HepG2 (cell line): Measurements from ENCODE around the gene HLA-DMB. TPM values are rescaled to one million over a fixed set of nuclear protein-coding genes. Genes with fewer than 3 reads are reported as not detected.

Experiments used
- CENPX ChIP-seq: sonication (generic); formaldehyde crosslinking; IDR thresholded peaks from 2 replicates; pipeline ENCODE4 v1.9.0; 2021; ENCODE audit warnings: mild to moderate bottlenecking, missing genetic modification reagents, moderate library complexity
- NFKB2 ChIP-seq: sonication (generic); formaldehyde crosslinking; IDR thresholded peaks from 2 replicates; pipeline ENCODE4 v1.4.0; 2020; ENCODE audit warnings: missing genetic modification reagents, borderline replicate concordance
- PLRG1 ChIP-seq: fragments of 450-650 bp; conservative IDR thresholded peaks from 2 replicates; pipeline ENCODE4 v1.6.1; 2016
- RORA ChIP-seq: sonication (generic); formaldehyde crosslinking; IDR thresholded peaks from 2 replicates; pipeline ENCODE4 v1.5.0; 2020; ENCODE audit warnings: mild to moderate bottlenecking, missing genetic modification reagents, moderate library complexity
- SMAD9 ChIP-seq: sonication (generic); formaldehyde crosslinking; IDR thresholded peaks from 2 replicates; pipeline ENCODE4 v1.5.1; 2020; ENCODE audit warnings: mild to moderate bottlenecking, missing genetic modification reagents
- SMC3 ChIP-seq: IDR thresholded peaks from 2 replicates; pipeline ENCODE4 v1.6.1; 2011; ENCODE audit warnings: low read length, improper control_type of control experiment
- SP1 ChIP-seq, 2 experiments: fragments of 450-650 bp in 1 of 2; sonication (generic) in 1 of 2; formaldehyde crosslinking in 1 of 2; IDR thresholded peaks; 2 replicates each; pipeline versions ENCODE4 v1.4.0 to v1.6.1; 2016 to 2020; ENCODE audit warnings: missing genetic modification reagents in 1 of 2
- TBX3 ChIP-seq: fragments of 450-650 bp; IDR thresholded peaks from 2 replicates; pipeline ENCODE4 v1.6.1; 2017; ENCODE audit warnings: antibody characterized with exemption, mild to moderate bottlenecking, inconsistent platforms, borderline replicate concordance
- ZFP41 ChIP-seq: sonication (generic); formaldehyde crosslinking; IDR thresholded peaks from 2 replicates; pipeline ENCODE4 v1.4.0; 2020; ENCODE audit warnings: mild to moderate bottlenecking, missing genetic modification reagents, borderline replicate concordance
- ZNF138 ChIP-seq: sonication (generic); formaldehyde crosslinking; IDR thresholded peaks from 2 replicates; pipeline ENCODE4 v1.5.0; 2020; ENCODE audit warnings: mild to moderate bottlenecking, low read depth, missing genetic modification reagents
- ZNF431 ChIP-seq: sonication (generic); formaldehyde crosslinking; IDR thresholded peaks from 2 replicates; pipeline ENCODE4 v1.9.0; 2022; ENCODE audit warnings: missing genetic modification reagents, low read depth, mild to moderate bottlenecking, borderline replicate concordance
- ZNF761 ChIP-seq: sonication (generic); formaldehyde crosslinking; conservative IDR thresholded peaks from 2 replicates; pipeline ENCODE4 v1.4.0; 2020; ENCODE audit warnings: mild to moderate bottlenecking, missing genetic modification reagents
- polyA plus RNA-seq, 8 experiments: library from polyadenylated mRNA; depleted of rRNA in 3 of 8; stranded (reverse) in 7 of 8; unstranded in 1 of 8; fragments of >200 nt; fragmentation: Illumina TruSeq in 4 of 8; extraction: Trizol in 4 of 8; gene quantifications; 2 replicates each; pipeline versions ENCODE4 v1.2.1 to v1.2.3, GENCODE V29; 2011 to 2016; ENCODE audit warnings: low read depth in 4 of 8, missing spikeins in 1 of 8, mixed read lengths in 1 of 8; ENCODE audit not compliant: insufficient read depth in 1 of 8
- total RNA-seq, 5 experiments: library from RNA; depleted of rRNA; stranded (reverse); fragments of >200 nt; fragmentation: Illumina TruSeq; extraction: Trizol; gene quantifications; 2 replicates each; pipeline ENCODE4 v1.2.3, GENCODE V29; 2016; ENCODE audit warnings: low read depth in 1 of 5
- TF ChIP-seq, protein P1 (sequence below): sonication (generic); formaldehyde crosslinking; IDR thresholded peaks from 2 replicates; pipeline ENCODE4 v1.5.0; 2020; ENCODE audit warnings: mild to moderate bottlenecking, missing genetic modification reagents
- TF ChIP-seq, protein P2 (sequence below): sonication (generic); formaldehyde crosslinking; IDR thresholded peaks from 2 replicates; pipeline ENCODE4 v1.4.0; 2020; ENCODE audit warnings: missing genetic modification reagents, borderline replicate concordance
- TF ChIP-seq, protein P3 (sequence below): sonication (generic); formaldehyde crosslinking; IDR thresholded peaks from 2 replicates; pipeline ENCODE4 v1.5.0; 2020; ENCODE audit warnings: missing genetic modification reagents
- TF ChIP-seq, protein P4 (sequence below): sonication (generic); formaldehyde crosslinking; IDR thresholded peaks from 2 replicates; pipeline ENCODE4 v1.4.0; 2020; ENCODE audit warnings: missing genetic modification reagents

Gene HLA-DMB
- total and polyA plus RNA-seq, 2 of the 13 experiments (the other 11 are each of a cell fraction or from before 2014, with no cell fraction given): not detected

DNA sequence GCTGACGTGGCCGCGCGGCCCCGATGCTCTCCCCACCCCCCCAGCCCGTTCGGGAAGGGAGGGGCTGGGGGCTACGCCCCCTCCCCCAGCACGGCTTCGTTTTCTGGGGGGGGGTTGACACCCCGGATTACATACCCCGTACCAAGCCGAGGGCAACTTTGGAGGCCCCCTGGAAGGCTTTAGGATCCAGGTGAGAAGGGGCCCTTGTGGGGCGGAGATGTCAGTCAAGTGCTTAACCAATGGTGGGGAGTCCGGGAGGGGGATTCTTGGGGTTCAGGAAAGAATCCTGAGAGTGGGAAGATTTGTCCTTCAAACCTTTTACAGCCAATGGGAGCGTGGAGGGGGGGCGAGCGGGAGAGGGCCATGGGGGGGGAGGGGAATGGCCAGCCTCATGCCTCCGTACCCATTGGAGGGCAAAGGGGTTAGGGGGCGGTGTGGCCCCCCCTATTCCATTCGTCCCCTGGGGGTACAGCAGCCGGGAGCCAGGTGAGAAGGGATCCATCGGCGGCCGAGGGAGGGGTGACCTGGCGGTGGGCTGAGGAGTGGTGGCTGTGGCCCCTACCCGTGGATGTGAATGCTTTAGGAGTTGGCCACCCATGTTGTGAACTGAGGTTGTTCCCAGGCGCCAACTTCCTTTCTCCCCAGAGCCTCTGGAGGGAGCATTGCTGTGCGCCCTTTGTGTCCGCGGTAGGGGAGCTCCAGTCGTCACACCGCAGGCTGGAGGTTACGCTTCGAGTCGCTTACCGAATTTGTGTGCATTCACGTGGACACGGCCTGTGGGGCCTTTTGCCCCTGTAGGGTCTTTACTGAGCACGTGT lies 28.2 kb upstream of the HLA-DMB start (continued):
- TF ChIP-seq SMAD9 (CRISPR knock-in tag) (no peak), ZNF761 (CRISPR knock-in tag) (no peak), ZFP41 (CRISPR knock-in tag) (no peak), NFKB2 (peak; percentile 79), SP1 (IDR thresholded peaks at IDR 0.05) (no peak), SP1 (CRISPR knock-in tag; IDR thresholded peaks at IDR 0.05) (peak; percentile 54), TBX3 (no peak), RORA (no peak), SMC3 (no peak), ZNF431 (peak; percentile 83), PLRG1 (no peak), ZNF138 (no peak; the same call in 1 of the 2 replicates), CENPX (CRISPR knock-in tag) (no peak)
- TF ChIP-seq, protein P1, sequence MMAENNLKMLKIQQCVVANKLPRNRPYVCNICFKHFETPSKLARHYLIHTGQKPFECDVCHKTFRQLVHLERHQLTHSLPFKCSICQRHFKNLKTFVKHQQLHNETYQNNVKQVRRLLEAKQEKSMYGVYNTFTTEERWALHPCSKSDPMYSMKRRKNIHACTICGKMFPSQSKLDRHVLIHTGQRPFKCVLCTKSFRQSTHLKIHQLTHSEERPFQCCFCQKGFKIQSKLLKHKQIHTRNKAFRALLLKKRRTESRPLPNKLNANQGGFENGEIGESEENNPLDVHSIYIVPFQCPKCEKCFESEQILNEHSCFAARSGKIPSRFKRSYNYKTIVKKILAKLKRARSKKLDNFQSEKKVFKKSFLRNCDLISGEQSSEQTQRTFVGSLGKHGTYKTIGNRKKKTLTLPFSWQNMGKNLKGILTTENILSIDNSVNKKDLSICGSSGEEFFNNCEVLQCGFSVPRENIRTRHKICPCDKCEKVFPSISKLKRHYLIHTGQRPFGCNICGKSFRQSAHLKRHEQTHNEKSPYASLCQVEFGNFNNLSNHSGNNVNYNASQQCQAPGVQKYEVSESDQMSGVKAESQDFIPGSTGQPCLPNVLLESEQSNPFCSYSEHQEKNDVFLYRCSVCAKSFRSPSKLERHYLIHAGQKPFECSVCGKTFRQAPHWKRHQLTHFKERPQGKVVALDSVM (CRISPR knock-in tag): no peak
- TF ChIP-seq, protein P2, sequence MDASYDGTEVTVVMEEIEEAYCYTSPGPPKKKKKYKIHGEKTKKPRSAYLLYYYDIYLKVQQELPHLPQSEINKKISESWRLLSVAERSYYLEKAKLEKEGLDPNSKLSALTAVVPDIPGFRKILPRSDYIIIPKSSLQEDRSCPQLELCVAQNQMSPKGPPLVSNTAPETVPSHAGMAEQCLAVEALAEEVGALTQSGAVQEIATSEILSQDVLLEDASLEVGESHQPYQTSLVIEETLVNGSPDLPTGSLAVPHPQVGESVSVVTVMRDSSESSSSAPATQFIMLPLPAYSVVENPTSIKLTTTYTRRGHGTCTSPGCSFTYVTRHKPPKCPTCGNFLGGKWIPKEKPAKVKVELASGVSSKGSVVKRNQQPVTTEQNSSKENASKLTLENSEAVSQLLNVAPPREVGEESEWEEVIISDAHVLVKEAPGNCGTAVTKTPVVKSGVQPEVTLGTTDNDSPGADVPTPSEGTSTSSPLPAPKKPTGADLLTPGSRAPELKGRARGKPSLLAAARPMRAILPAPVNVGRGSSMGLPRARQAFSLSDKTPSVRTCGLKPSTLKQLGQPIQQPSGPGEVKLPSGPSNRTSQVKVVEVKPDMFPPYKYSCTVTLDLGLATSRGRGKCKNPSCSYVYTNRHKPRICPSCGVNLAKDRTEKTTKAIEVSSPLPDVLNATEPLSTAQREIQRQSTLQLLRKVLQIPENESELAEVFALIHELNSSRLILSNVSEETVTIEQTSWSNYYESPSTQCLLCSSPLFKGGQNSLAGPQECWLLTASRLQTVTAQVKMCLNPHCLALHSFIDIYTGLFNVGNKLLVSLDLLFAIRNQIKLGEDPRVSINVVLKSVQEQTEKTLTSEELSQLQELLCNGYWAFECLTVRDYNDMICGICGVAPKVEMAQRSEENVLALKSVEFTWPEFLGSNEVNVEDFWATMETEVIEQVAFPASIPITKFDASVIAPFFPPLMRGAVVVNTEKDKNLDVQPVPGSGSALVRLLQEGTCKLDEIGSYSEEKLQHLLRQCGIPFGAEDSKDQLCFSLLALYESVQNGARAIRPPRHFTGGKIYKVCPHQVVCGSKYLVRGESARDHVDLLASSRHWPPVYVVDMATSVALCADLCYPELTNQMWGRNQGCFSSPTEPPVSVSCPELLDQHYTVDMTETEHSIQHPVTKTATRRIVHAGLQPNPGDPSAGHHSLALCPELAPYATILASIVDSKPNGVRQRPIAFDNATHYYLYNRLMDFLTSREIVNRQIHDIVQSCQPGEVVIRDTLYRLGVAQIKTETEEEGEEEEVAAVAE (CRISPR knock-in tag): peak; percentile 63
- TF ChIP-seq, protein P3, sequence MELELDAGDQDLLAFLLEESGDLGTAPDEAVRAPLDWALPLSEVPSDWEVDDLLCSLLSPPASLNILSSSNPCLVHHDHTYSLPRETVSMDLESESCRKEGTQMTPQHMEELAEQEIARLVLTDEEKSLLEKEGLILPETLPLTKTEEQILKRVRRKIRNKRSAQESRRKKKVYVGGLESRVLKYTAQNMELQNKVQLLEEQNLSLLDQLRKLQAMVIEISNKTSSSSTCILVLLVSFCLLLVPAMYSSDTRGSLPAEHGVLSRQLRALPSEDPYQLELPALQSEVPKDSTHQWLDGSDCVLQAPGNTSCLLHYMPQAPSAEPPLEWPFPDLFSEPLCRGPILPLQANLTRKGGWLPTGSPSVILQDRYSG (CRISPR knock-in tag): no peak
- TF ChIP-seq, protein P4, sequence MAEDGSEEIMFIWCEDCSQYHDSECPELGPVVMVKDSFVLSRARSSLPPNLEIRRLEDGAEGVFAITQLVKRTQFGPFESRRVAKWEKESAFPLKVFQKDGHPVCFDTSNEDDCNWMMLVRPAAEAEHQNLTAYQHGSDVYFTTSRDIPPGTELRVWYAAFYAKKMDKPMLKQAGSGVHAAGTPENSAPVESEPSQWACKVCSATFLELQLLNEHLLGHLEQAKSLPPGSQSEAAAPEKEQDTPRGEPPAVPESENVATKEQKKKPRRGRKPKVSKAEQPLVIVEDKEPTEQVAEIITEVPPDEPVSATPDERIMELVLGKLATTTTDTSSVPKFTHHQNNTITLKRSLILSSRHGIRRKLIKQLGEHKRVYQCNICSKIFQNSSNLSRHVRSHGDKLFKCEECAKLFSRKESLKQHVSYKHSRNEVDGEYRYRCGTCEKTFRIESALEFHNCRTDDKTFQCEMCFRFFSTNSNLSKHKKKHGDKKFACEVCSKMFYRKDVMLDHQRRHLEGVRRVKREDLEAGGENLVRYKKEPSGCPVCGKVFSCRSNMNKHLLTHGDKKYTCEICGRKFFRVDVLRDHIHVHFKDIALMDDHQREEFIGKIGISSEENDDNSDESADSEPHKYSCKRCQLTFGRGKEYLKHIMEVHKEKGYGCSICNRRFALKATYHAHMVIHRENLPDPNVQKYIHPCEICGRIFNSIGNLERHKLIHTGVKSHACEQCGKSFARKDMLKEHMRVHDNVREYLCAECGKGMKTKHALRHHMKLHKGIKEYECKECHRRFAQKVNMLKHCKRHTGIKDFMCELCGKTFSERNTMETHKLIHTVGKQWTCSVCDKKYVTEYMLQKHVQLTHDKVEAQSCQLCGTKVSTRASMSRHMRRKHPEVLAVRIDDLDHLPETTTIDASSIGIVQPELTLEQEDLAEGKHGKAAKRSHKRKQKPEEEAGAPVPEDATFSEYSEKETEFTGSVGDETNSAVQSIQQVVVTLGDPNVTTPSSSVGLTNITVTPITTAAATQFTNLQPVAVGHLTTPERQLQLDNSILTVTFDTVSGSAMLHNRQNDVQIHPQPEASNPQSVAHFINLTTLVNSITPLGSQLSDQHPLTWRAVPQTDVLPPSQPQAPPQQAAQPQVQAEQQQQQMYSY (CRISPR knock-in tag): no peak; the same call in 1 of the 2 replicates
